Renal pelvis (tissue), 4 donors: ENCODE data around the gene TOMM22. TPM values are rescaled to one million over a fixed set of nuclear protein-coding genes. Genes with fewer than 3 reads are reported as not detected.

Experiments used
- DNase-seq: peaks from one replicate; pipeline ENCODE4 v3.0.0-alpha.2; 2013
- polyA plus RNA-seq, 3 donors: library from polyadenylated mRNA; unstranded; fragments of 120-200 nt; gene quantifications; one replicate each; pipeline ENCODE4 v1.2.1, GENCODE V29; 2013; ENCODE audit not compliant: insufficient read length in 3 of 3

TOMM22 gene
- polyA plus RNA-seq, 3 donors = 81.7 to 106 (median 95.8) TPM

DNA sequence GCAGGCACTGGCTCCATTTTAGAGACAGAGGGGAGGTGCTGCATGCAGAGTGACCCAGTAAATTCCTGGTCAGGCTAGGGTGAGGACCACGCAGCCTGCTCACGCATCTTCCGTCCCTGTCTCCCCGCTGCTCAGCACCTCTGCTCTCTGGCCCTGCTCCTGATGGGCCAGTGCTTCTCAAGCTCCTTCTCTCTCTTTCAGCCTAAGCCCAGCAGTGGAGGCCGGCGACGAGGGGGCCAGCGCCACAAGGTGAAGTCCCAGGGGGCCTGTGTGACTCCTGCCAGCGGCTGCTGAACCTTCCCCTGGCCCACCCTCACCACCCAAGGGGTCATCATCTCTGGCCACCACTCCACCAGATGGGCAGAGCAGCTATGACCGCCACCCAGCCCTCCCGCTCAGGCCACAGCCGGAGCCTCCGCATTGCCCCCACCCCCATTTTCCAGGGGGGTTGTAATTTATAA, 48.7 kb downstream of the TOMM22 start:
- DNase-seq = no peak

DNA sequence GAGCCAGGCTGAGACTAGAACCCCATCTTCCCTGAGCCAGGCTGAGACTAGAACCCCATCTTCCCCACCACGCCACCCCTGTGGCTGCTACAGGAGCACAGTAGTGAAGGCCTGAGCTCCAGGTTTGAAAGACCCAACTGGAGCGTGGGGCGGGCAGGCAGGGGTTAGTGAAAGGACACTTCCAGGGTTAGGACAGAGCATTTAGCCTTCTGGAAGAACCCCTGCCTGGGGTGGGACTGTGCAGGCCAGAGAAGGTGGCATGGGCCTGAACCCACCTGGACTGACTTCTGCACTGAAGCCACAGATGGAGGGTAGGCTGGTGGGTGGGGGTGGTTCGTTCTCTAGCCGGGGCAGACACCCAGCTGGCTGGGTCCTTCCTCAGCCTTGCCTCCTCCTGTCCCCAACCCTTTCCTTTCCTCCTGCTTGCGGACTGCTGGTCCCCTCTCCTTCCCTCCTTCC, 50.0 kb downstream of the TOMM22 start:
- no peak for DNase-seq

DNA sequence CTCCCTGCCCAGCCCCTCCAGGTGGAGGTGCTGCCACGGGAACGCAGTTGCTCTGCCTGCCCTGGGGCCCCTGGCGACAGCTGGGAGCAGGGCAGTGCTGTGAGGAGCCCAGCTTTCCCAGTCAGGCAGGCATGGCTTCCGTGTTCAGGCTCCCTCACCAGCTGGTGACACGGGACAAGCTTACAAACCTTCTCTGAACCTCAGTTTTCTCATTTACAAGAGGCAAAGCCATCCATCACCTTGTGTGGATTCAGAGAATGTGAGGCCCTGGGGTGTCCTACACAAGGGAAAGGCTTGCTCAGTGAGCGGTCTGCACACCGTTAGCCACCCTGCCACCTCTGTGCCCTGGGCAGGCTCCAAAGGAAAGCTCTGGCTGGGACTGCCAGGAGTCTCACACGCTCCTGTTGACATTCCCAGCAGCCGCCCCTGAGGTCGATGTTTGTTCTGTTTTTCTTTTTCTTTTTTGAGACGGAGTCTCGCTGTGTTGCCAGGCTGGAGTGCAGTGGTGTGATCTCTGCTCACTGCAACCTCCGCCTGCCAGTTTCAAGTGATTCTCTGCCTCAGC, 50.6 kb downstream of the TOMM22 start:
- no peak for DNase-seq

DNA sequence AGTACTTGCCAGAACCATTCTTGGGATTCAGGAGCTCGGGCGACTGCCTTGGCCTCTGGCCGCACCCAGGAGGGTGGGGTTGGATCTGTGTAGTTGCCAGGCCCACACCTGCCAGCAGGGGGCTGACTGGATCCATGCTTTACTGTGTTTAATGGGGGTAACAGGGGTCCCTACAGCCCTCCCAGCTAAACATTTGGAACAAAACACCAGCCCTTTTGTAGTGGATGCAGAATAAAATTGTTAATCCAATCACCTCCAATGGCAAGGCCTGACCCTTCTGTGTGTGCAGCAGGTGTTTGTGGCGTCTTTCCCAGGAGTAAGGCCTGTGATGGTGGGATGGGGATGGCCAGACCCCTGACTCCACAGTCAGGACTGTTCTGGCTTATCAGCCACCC, 51.6 kb downstream of the TOMM22 start:
- no peak for DNase-seq

DNA sequence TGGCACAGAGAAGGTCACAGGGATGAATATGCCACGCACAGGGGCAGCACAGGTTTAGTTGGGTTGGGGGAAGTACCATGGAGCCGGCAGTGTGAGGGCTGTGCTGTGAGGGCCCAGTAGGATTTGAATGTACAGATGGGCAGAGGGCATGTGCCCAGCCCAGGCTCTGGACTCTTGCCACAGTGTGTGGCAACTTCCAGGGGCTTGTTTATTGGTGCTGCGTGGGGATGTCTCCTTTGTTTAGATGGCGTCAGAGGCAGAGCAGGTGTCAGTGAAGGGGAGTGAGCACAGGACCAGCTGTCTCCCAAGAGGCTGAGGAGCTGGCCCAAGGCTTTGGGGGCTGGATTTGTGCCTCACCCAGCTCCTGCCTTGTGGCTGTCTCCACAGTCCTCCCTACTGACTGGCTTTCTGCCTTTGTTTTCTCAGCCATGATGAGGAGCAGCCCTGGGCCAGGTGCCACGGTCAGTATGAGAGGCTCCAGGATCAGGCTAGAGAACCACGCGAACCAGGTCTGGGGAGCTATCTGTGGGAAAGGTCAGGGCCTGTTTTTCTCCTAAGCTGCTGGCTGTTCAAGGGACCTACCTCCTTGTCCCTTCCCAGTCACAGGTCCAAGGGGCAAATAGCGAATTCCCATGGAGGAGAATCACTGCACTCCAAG, 52.1 kb downstream of the TOMM22 start:
- no peak for DNase-seq

DNA sequence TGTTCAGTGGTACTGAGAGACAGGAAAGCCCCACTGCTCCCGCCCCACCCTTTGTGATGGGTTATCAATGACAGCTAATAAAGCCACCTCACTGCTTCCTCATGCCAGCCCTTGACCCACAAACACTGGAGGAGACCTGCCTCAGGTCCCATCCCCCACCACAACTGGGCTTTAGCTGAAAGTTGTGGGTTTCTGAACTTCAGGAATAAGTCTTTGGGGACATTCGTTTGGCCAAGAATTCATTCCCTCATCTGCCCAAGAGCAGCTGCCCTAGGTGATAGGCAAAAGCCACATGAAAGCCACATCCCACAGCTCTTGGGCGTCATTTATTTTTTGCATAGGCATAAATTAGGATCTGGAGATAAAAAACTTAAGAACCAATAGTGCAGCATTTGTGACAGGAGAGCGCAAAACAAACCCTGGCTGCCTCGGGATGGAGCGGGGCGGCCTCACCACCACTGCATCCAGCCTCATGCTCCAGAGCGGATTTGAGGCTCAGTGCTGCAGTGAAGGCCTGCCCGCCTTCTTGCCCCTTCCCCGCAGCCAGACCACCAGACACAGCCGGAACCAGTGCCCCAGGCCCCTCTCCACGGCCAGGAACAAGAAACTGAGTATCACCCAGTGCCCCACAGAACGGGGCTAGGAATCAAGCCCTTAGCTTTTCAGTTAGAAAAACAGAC, 52.8 kb downstream of the TOMM22 start:
- no peak for DNase-seq

Other genes starting within 250 kb of the TOMM22 start
- under 1 TPM; 0.24 to 0.33 (median 0.31) TPM for gene KCNJ4, start 226.8 kb upstream of the TOMM22 start, polyA plus RNA-seq
- gene KDELR3, start 213.9 kb upstream of the TOMM22 start, polyA plus RNA-seq = 10 to 100 TPM in 2 of 3 donors, 1 to 10 TPM in 1; 8.5 to 10.4 (median 10.1) TPM
- gene DDX17, start 175.6 kb upstream of the TOMM22 start, polyA plus RNA-seq = 1,000 to 10,000 TPM in 2 of 3 donors, 100 to 1,000 TPM in 1; 760 to 1,207 (median 1,072) TPM
- gene DMC1, start 111.8 kb upstream of the TOMM22 start, polyA plus RNA-seq = 1 to 10 TPM; 3.5 to 6.4 (median 4.1) TPM
- gene FAM227A, start 25.6 kb upstream of the TOMM22 start, polyA plus RNA-seq = 10 to 100 TPM in 2 of 3 donors, 1 to 10 TPM in 1; 5.2 to 12.4 (median 10.7) TPM
- 10 to 100 TPM; 59.7 to 62.5 (median 61.9) TPM for gene CBY1, start 25.3 kb upstream of the TOMM22 start, polyA plus RNA-seq
- gene JOSD1, start 19.0 kb downstream of the TOMM22 start, polyA plus RNA-seq = 10 to 100 TPM; 39.4 to 41.7 (median 41.1) TPM
- 10 to 100 TPM; 42.3 to 64.1 (median 56.7) TPM for gene GTPBP1, start 24.0 kb downstream of the TOMM22 start, polyA plus RNA-seq
- gene SUN2, start 74.0 kb downstream of the TOMM22 start, polyA plus RNA-seq = 10 to 100 TPM; 62.8 to 89.9 (median 65.6) TPM
- gene DNAL4, start 112.2 kb downstream of the TOMM22 start, polyA plus RNA-seq = 10 to 100 TPM; 39.3 to 43.6 (median 40.4) TPM
- gene NPTXR, start 162.1 kb downstream of the TOMM22 start, polyA plus RNA-seq = 1 to 10 TPM; 4.1 to 4.9 (median 4.4) TPM
- 10 to 100 TPM; 43.7 to 46.4 (median 45.2) TPM for gene CBX6, start 190.3 kb downstream of the TOMM22 start, polyA plus RNA-seq